ENCODE data around the gene PLEKHO1.
"Not testable (repeated sequence)": the region's sequence is repeated elsewhere in the genome, so short reads cannot be mapped to it uniquely, and the experiment has no call there.

PLEKHO1 gene, protein sequence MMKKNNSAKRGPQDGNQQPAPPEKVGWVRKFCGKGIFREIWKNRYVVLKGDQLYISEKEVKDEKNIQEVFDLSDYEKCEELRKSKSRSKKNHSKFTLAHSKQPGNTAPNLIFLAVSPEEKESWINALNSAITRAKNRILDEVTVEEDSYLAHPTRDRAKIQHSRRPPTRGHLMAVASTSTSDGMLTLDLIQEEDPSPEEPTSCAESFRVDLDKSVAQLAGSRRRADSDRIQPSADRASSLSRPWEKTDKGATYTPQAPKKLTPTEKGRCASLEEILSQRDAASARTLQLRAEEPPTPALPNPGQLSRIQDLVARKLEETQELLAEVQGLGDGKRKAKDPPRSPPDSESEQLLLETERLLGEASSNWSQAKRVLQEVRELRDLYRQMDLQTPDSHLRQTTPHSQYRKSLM

DNA sequence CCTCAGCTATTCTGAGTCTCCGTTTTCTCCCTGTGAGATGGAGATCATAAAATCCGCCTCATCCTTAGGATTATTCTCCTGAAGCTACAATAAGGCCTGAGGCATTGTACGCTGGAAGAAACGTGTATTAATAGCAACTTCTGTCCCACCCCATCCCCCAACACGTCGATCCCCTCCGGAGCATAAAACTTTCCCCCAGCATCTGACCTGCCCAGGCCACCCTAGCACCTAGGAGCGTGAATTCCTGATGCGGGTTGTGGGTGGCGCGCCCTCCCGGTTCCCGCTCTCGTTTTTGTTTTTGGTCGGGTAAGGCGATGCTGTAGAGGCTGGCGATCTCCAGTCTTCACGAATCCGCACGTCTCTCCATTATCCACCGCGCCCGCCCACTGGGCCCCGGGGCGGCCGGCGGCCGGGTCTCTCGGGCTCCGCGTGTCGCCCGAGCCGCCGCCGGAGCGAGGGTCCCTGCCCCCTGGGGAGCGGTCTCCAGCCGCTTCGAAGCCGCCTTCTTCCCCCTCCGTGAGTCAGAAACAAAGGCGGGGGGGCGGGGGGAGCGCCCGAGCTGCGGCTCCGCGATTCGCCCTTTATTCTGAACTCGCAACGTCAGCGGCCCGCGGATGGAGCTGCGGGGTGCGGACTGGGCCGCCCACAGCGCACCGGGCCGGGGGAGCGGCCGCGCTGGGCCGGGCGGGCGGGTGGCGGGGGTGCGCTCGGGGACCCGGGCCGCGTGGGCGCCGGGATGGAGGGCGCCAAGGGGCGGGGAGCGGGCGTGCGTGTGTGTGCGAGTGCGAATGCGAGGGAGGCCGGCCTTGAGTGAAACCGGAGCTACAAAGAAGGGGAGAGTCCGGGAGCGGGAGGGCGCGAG lies at the start of gene PLEKHO1:
PLEKHO1 (plus strand) TSS at position 646 of the 862 bp plus-strand sequence. CDS start 342 bp downstream, outside the sequence.
- peak; percentile 86 for DNase-seq

DNA sequence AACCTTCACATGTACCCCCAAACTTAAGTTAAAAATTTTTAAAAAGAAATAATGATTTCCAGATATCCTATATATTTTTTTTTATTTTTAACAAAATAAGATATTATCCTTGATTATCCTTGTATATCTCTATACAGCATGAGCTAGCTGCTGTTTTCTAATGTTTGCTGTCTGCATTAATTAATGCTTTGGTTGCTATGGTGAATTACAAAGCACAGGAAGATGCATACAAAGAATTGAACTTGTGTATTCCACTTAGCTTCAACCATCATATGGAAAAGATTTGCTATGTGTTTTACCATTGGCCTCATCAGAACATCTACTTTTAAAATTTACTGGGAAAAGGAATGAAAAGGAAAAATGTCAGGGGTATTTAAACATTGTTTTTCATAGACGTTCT lies 46.7 kb upstream of the PLEKHO1 start:
- no peak for DNase-seq

DNA sequence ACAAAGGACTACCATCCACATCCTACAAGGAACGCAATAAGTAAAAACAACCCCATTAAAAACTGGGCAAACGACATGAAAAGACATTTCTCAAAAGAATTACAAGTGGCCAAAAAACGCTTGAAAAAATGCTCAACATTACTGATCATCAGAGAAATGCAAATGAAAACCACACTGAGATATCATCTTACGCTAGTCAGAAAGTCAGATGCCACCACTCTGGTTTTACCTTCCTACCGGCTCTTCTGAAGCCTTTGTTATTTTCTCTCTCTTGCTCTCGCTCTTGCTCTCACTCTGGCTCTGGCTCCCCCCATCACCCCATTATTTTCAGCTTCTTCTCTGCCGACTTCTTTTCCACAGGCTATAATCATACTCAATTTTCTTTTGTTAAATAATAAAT lies 43.4 kb upstream of the PLEKHO1 start:
- no peak for DNase-seq

DNA sequence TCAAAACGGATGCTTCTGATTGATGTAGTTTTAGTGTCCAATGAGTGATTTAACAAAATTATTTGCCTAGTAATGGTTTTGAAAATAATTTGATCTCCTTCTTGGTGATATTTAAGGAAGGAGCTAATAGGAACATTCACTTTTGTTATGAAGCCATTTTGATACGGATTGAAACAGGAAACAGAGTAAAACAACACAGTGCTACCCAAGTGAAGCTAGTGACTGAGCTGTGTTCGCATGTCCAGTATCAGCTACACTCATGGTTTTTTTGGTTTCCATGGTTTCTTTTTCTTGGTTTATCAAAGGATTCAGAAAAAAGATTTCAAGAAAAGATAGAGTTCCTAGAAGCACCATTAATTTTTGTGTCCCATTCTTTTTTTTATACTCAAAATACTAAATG lies 40.1 kb upstream of the PLEKHO1 start:
- no peak for DNase-seq

DNA sequence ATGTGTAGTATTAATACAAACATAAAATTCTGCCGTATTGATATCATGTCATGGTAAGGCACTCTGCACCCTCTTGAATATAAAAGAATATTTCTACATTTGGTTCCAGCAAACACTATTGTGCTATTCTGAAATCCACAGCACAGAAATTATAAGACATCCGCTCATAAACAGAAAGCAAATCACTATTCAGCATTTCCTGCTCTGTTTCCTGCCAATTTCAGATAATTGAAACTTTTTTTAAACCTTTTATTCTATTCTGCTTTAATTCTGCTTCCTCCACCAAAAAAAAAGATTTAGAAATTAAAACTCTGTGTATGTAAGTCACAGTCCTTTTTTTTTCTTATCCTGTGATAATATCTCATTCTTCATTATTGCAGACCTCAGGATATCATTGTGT lies 39.6 kb upstream of the PLEKHO1 start:
- DNase-seq = no peak

DNA sequence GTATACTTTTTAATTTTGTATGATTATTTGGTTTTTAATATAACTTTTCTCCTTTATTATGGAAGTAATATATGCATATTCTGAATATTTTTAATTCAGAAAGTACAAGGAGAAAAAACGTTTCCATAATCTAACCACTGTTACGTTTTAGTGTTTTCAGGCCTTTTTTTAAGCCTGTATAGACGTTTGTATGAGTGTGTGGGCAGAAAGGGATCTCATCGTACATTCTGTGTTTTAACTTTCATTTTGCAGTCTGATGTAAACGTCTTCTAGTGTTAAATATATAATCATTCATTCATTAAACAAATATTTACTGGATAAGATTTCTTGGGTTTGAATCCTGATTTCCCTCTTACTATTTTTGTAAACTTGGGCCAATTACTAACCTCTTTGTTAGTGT lies 38.0 kb upstream of the PLEKHO1 start:
- no peak for DNase-seq

DNA sequence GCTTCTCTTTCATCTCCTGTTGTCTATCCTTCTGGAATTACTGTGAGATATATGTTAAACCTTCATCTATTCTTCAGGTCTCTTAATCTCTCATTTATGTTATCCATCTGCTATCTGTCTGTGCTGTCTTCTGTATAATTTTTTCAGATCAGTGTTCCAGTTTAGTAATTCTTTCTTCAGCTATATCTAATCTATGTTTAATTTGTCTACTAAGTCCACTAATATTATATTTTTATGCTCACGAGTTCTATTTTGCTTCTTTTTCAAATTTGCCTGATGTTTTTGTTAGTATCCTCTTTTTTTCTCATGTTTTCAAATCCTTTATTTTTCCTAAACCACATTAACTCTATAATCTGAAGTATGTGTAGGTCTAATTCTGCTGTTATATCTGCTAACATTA lies 34.6 kb upstream of the PLEKHO1 start:
- no peak for DNase-seq

DNA sequence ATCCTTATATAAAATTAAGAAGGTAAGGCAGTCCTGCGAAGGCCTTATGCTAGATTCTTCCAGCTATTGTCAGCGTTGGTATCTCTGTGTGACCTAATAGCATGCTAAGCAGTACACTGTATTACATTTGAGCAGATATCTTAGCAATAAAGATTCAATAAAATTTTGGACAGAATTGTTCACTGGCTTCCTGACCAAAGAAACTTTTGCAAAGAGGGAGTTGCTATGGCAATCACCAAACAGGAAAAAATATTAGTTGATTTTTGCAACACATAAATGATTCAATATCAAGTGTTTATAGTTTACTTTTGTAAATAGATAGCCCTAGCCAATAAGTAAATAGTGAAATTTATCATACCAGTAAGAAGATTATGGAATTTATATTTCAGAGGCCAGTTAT lies 31.0 kb upstream of the PLEKHO1 start:
- DNase-seq = no peak

DNA sequence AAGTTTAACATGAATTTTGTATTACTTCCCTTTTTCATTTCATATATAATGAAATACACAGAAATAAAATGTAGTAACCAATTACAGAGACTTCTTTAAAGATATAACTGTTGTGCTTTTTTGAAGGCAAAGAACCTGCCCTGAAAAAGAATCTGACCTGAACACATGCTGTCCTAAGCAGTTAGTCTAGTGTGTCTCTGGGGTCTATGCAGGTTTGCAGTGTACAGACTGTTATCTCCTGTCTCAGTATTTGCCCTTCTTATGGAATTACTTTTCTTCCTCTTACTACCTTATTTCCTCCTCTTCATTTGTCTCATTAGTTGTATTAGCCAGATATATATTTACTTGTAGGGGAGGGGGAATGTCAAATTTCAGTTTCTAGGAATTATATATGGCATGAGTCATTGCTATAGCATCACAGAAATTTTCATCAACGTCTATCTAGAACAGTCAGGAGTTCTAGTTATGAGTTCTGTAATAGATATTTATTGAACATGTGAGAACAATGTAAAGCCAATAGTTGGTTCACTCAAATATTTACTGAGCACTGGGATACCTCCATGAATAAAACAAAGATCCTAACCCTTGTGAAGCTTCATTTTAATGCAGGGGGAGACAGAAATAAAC lies 28.4 kb upstream of the PLEKHO1 start:
- DNase-seq = no peak

DNA sequence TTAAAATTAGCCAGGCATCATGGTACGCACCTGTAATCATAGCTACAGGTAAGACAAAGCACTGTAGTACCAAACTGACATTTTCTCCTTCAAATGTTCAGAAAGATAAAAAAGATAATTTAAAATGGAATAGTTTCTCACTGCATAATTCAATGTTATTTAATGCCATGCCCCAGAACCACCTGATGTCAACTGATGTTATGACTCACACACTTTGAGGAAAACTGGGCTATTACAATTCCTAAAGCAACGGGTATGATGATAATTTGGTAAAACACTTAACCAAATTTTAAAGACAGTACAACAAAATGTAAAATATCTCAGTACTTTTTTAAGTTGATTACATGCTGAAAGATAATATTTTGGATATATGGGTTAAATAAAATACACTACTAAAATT lies 22.9 kb upstream of the PLEKHO1 start:
- no peak for DNase-seq

DNA sequence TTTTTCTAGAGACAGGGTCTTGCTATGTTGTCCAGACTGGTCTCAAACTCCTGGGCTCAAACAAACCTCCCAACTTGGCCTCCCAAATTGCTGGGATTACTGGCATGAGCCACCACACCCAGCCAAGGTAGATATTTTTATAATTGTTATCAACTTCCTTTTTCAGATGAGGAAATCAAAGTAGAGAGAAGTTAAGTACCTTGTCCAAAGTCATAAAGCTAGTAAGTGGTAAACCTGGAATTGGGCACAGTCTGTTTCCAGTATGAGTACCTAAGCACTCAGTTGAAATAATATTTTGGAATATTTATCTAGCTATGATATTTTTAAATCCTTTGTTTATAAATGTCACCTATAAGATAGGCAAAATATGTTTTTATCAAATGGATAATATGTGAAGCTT lies 22.3 kb upstream of the PLEKHO1 start:
- DNase-seq = no peak

DNA sequence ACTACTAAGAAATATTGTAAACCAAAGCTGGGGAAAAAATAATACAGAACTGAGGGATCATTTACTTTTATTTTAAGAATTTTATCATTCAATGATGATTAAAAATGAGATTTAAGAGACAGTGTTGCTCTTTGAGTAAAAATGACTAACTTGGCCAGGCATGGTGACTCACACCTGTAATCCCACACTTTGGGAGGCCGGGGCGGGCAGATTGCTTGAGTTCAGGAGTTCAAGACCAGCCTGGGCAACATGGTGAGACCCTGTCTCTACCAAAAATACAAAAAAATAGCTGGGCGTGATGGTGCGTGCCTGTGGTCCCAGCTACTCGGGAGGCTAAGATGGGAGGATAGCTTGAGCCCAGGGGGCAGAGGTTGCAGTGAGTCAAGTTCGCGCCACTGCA lies 21.8 kb upstream of the PLEKHO1 start:
- DNase-seq = peak; percentile 37

DNA sequence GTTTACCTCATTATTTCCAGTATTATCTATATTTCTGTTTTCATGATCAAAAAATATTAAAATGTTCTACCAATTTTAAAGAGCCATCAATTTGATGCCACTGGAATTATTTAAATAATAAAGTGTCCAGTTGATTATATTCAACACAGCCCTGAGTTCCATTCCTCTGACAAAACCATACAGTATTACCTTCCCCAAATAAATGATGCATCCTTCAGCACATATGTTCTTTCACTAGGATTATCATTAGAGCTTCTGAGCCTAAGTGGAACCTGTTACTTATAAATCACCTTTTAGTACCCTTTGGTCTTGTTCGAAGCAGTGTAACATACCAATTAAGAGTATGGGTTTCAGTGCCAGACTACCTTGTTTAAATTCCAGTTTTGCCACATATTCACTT lies 17.3 kb upstream of the PLEKHO1 start:
- DNase-seq = no peak

DNA sequence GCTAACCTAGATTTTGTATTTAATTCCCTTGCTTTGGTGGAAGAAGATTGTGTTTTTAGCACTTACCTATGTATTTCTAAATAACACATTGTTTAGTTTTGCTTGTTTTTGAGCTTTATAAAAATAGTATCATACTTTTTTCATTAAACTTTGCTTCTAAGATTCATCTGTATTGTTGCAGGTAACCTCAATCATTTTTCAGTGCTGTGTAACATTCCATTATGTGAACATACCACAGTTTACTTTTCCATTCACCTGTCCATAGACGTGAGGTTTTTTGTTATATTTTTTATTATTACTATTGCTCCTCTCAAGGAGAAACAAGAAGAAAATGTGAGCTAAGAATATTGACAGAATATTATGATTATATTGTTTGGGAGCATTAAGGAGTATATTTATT lies 15.2 kb upstream of the PLEKHO1 start:
- no peak for DNase-seq

DNA sequence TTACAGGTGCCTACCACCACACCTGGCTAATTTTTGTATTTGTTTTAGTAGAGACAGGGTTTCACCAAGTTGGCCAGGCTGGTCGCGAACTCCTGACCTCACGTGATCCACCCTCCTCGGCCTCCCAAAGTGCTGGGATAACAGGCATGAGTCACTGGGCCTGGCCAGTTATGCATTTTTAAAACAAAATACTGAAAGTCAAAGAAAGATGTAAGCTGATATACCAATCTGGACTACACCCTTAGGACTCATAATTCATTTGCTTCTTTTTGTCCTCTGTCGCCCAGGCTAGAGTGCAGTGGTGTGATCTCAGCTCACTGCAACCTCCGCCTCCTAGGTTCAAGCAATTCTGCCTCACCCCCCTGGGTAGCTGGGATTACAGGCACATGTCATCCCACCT lies 14.3 kb upstream of the PLEKHO1 start:
- DNase-seq = not testable (repeated sequence)

DNA sequence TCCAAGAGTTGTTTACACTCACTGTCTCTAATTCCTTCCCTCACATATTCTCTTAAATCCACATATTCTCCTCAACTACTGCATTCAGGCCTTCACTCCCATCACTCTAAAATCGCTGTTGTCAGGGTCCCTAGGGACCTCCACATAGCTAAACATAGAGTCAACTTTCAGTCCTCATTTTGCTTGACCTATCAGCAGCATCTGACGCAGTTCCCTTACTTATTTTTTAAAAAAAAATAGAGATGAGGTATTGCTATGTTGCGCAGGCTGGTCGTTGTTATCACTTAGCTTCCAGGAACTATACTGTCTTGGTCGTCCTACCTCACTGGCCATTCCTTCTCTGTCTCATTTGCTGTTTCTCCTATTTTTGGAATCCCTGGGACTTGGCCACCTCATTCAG lies 11.7 kb upstream of the PLEKHO1 start:
- DNase-seq = no peak

DNA sequence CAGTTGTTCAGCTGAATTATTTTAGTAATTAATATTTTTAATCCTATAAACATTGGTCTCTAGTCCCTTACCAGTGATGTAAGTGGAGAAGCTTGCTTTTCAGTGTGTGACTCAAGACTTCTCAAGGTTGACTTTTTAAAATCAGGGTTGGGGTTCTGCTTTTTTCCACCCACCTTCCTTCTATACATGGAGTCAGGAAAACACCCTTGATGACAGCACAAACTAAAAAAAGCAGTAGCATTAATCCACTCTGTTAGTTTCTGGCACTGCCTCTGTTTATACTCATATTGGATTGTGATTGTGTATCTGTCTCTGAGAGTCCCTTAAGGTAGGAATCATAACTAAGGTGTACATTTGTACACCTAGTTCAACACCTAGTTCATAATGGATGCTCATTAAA lies 8.3 kb upstream of the PLEKHO1 start:
- no peak for DNase-seq

DNA sequence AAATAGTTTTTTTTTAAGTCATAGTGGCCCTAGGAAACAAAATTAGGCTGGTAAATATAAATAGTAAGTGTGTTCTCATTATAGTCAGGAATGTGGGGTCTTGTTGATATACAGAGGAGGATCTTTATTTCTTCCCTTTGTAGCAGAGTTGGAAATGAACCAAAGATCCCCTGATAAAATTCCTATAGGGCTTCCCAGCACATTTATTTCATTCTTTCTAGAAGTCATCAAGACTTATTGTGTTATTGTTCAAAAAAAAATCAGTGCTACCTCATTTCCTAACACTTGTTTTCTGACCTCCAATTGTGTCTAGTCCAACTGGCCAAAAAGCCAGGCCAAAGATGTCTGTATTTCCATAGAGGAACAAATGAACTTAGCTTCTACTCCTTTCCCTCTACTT lies 7.6 kb upstream of the PLEKHO1 start:
- no peak for DNase-seq

DNA sequence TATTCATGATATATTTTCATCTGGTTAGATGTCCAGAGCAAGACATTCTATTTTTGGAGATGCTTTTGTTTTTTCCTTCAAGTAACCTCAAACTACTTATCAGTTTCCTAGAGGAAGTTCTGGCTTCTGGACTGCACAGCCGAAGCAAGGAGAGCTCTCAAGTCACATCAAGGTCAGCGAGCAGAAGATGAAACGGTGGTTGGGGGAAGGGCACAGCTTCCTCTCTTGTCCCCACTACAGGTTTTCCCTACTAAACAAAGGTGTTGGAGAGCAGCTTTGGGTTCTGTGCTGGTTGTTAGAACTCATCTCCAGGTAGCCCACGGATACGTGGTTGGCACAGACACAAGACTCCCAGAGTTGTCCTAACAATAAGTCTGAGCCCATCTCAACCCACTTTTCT lies 5.1 kb upstream of the PLEKHO1 start:
- DNase-seq = no peak

DNA sequence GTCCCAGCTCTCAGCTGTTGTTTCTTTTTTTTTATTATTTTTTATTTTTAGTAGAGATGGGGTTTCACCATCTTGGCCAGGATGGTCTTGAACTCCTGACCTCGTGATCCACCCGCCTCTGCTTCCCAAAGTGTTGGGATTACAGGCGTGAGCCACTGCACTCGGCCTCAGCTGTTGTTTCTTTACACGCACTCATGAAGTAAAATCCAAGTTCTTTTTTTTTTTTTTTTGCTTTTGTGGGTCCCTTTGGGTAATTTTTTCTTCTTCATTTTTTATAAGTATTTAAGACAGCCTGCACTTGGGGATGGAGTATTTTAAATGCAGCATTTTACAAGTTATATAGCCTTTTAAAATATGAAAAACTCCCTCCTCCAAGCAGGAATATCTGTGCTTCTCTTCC lies 3.7 kb upstream of the PLEKHO1 start:
- not testable (repeated sequence) for DNase-seq

DNA sequence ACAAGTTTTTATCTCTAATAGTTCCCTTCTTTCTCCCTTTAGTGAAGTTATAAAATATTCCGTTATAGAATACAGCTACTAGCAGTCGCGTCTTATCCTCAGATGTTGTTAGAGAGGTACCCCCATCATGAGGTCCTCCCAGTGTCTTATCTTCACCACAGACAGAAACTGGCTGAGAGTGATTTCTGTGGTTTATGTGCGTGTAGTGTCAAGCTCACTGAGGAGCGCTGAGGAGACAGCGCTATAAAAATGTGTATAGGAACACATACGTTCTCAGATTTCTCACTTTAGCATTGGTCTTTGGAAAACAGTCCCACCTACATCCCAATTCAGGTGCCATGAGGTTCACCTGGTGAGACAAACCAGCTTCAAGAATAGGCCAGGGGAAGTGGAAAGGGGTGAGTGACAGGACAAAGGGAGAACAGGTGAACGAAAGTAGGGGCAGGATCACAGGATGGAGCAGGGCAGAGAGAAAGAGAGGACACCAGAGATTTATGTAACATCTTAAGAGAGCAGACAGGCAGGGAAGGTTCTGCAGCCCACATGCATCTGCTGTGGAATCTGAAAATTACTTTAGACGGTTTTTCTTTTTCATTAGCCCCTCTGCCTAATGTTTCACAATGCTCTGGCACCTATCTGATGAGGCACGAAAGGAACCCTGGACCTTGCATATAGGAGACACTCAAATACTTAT lies 2.7 kb upstream of the PLEKHO1 start:
- DNase-seq = no peak

DNA sequence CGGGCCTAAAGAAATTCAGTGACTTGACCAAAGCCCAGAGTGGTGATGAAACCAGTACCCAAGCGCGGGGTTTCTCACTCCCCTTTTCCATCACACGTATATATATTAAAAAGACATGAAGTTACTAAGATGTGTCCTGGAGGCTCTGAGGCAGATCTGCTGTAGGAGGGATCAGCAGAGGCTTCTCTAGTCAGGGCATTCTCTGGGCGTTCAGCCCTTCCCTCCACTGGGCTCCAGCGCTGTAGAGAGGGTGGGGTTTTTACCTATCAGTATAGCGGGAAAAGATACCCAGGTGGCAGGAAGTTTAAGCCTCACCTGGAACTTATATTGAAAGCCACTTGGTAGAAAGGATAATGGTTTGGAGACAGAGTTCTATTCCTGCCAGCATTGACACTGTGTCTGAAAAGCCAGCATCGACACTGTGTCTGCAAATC lies 862 bp upstream of the PLEKHO1 start:
- DNase-seq = no peak
